Testis (tissue), 3 donors: Measurements from ENCODE around the gene LMX1A. TPM values are rescaled to one million over a fixed set of nuclear protein-coding genes. Genes with fewer than 3 reads are reported as not detected.

Experiments
- DNase-seq: peaks from one replicate; pipeline ENCODE4 v3.0.0-alpha.2; 2019
- H3K27ac ChIP-seq, 2 donors: fragments of 200-600 bp; sonication (generic); one replicate each; pipeline ENCODE4 v1.5.1; 2019
- H3K27me3 ChIP-seq: fragments of 200-600 bp; sonication (generic); one replicate; pipeline ENCODE4 v1.5.1; 2019
- H3K36me3 ChIP-seq: fragments of 200-600 bp; sonication (generic); one replicate; pipeline ENCODE4 v1.5.1; 2017; ENCODE audit warnings: low read depth; ENCODE audit errors: missing control alignments
- H3K4me1 ChIP-seq: fragments of 200-600 bp; sonication (generic); one replicate; pipeline ENCODE4 v1.5.1; 2019
- H3K4me3 ChIP-seq, 2 donors: fragments of 200-600 bp; sonication (generic); one replicate each; pipeline ENCODE4 v1.5.1; 2017 to 2019
- H3K9me3 ChIP-seq: fragments of 200-600 bp; sonication (generic); one replicate; pipeline ENCODE4 v1.5.1; 2017
- POLR2A ChIP-seq: fragments of 450-650 bp; IDR thresholded peaks from one replicate; pipeline ENCODE4 v1.6.1; 2017; ENCODE audit warnings: antibody characterized with exemption, mild to moderate bottlenecking, moderate library complexity
- WGBS, 2 donors: methylation state at CpG; one replicate each; pipeline ENCODE4 v1.1.5; 2018; 5-methylcytosine and 5-hydroxymethylcytosine counted together
- intact Hi-C: fragments of 100-400 bp; cut with DNase I; formaldehyde crosslinking; loops from one replicate; pipeline ENCODE4 v1.15.1; 2023; ENCODE audit warnings: low total_unique reads
- polyA plus RNA-seq: library from polyadenylated mRNA; stranded (reverse); fragments of 350-450 nt; fragmentation: Illumina TruSeq; extraction: RNeasy Lipid Tissue Mini Kit (QIAGEN cat#74804); gene quantifications from one replicate; pipeline ENCODE4 v1.2.3, GENCODE V29; 2014; ENCODE audit warnings: low read depth, low replicate concordance; ENCODE audit not compliant: insufficient read depth
- total RNA-seq, 2 donors: library from RNA; depleted of rRNA; stranded (reverse); fragments of >200 nt; gene quantifications; one replicate each; pipeline ENCODE4 v1.2.3, GENCODE V29; 2016
- TF ChIP-seq, protein P1 (sequence below), 3 experiments: fragments of 450-650 bp in 2 of 3; fragments of 200-600 bp in 1 of 3; sonication (generic) in 1 of 3; IDR thresholded peaks; one replicate each; pipeline ENCODE4 v1.5.1; 2016 to 2019; ENCODE audit warnings: antibody characterized with exemption in 3 of 3, mild to moderate bottlenecking in 2 of 3, moderate library complexity in 1 of 3

LMX1A gene
- total and polyA plus RNA-seq, 3 donors from 2014 or later = 0.62 to 2.6 (median 0.94) TPM

DNA sequence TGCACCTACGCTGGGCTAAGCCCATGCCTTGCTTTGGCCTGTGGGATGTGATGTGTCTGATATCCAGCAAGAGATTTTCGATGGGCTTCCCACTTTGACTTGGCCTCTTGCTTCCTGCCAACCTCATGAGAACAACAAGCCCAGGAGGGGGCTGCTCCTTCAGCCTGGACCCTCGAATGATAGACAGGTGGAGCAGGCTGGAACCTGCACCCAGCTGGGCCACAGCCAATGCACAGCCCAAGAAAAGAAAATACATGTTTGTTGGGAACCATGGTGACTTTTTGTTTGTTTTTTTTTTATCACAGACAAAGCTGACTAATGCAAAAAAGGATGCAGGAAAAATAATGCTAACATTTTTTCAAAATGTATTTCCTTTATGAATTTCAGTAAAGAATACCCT, 144.3 kb downstream of the LMX1A start:
- no peaks in the 10 kb centered on the region for H3K27me3 ChIP-seq
- no peak overlapping the region for H3K27ac ChIP-seq
- H3K36me3 ChIP-seq = no peaks in the 10 kb centered on the region
- WGBS, 2 donors = 52 to 81% methylated on average over 3 of the region's 3 CpGs
- DNase-seq = no peak
- TF ChIP-seq, protein P1, sequence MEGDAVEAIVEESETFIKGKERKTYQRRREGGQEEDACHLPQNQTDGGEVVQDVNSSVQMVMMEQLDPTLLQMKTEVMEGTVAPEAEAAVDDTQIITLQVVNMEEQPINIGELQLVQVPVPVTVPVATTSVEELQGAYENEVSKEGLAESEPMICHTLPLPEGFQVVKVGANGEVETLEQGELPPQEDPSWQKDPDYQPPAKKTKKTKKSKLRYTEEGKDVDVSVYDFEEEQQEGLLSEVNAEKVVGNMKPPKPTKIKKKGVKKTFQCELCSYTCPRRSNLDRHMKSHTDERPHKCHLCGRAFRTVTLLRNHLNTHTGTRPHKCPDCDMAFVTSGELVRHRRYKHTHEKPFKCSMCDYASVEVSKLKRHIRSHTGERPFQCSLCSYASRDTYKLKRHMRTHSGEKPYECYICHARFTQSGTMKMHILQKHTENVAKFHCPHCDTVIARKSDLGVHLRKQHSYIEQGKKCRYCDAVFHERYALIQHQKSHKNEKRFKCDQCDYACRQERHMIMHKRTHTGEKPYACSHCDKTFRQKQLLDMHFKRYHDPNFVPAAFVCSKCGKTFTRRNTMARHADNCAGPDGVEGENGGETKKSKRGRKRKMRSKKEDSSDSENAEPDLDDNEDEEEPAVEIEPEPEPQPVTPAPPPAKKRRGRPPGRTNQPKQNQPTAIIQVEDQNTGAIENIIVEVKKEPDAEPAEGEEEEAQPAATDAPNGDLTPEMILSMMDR (IDR thresholded peaks at IDR 0.05) = no peak
- no peak for TF ChIP-seq POLR2A
- H3K4me3 ChIP-seq = no peak overlapping the region
- no peaks in the 10 kb centered on the region for H3K9me3 ChIP-seq
- intact Hi-C loops = no loop called here
- H3K4me1 ChIP-seq = no peaks in the 10 kb centered on the region

DNA sequence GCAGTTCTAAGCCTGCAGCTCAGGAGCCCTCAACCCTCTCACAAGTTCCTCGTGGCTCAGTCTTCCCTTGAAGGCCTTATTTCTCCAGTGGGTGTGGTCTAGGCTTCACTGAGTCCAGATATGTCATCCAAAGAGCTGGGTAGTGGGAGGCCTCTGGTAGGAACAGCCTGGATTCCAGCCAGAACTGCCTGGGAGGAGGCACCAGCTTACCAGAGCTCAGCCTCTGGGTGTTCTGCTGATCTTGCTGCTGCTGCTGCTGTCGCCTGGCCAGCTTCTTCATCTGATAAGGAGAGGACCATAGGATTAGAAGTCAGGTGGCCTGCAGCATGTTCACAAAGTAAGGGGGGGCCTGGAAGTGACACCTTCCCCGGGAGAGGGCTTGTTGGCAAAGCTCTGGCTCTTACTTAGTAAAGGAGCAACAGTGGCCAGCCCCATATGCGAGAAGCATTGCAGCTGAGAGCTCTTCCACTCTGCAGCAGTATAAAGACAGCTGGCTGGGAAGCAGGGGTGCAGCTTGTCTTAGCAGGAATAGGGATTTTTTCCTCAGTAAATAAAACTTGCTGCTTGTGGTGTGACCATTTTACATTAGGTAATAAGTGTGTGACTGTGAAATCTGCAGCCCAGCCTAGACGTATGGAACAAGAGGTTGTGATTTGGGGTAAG, 148.5 kb downstream of the LMX1A start:
- Histone ChIP-seq H3K36me3 (no peaks in the 10 kb centered on the region), H3K9me3 (no peaks in the 10 kb centered on the region), H3K4me1 (no peaks in the 10 kb centered on the region), H3K27ac (no peak overlapping the region), H3K4me3 (no peak overlapping the region), H3K27me3 (no peaks in the 10 kb centered on the region)
- WGBS, 2 donors = 30 to 31% methylated on average over 4 to 5 of the region's 5 CpGs
- intact Hi-C loops = no loop called here
- DNase-seq = no peak
- TF ChIP-seq, protein P1 (IDR thresholded peaks at IDR 0.05) = no peak
- no peak for TF ChIP-seq POLR2A

DNA sequence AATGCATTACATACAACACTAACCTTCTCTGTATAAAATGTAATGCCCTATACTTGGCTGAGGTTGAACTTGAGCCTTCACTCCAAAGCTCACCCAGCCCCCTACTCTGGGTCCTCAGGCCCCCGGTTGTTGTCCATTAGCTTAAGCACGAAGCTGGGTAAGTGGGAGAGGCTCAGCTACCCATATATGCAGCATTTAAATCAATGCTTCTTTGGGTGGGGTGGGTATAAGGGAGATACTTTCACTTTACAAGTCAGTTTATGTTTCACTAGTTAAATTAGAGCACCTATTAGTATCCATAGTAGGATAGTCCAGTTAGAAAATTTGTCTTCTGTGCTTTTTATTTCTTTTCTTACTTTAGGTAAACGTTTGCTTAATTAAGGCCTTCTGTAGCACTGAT, 151.4 kb downstream of the LMX1A start:
- Histone ChIP-seq H3K36me3 (no peaks in the 10 kb centered on the region), H3K27me3 (no peaks in the 10 kb centered on the region), H3K27ac (no peak overlapping the region), H3K4me1 (no peaks in the 10 kb centered on the region), H3K4me3 (no peak overlapping the region), H3K9me3 (no peaks in the 10 kb centered on the region)
- DNase-seq = no peak
- WGBS, 2 donors = 57 to 69% methylated on average over 3 of the region's 3 CpGs
- TF ChIP-seq POLR2A = no peak
- TF ChIP-seq, protein P1 (IDR thresholded peaks at IDR 0.05) = no peak
- intact Hi-C loops = no loop called here

GRCh38 chr1:165204548-165204947, 152.0 kb downstream of the LMX1A start:
- Histone ChIP-seq H3K27ac (no peak overlapping the region), H3K36me3 (no peaks in the 10 kb centered on the region), H3K9me3 (no peaks in the 10 kb centered on the region), H3K27me3 (no peaks in the 10 kb centered on the region), H3K4me3 (no peak overlapping the region), H3K4me1 (no peaks in the 10 kb centered on the region)
- DNase-seq = no peak
- WGBS, 2 donors = 94 to 100% methylated on average over 1 of the region's 1 CpG
- intact Hi-C loops = no loop called here
- no peak for TF ChIP-seq POLR2A
- TF ChIP-seq, protein P1 (IDR thresholded peaks at IDR 0.05) = no peak

GRCh38 chr1:165191087-165191486, 165.4 kb downstream of the LMX1A start:
- Histone ChIP-seq H3K27ac (no peak overlapping the region), H3K4me3 (no peak overlapping the region), H3K27me3 (no peaks in the 10 kb centered on the region), H3K4me1 (no peaks in the 10 kb centered on the region), H3K9me3 (no peaks in the 10 kb centered on the region), H3K36me3 (no peaks in the 10 kb centered on the region)
- WGBS, 2 donors = 68 to 84% methylated on average over 4 of the region's 4 CpGs
- TF ChIP-seq POLR2A = no peak
- TF ChIP-seq, protein P1 (IDR thresholded peaks at IDR 0.05) = no peak
- no peak for DNase-seq
- intact Hi-C loops = no loop called here
